ENCODE data around the gene DPH2. TPM values are rescaled to one million over a fixed set of nuclear protein-coding genes. Genes with fewer than 3 reads are reported as not detected.

Gene DPH2
- total RNA-seq, 2 donors from 2014 or later, result 20.5 to 23.0 TPM

GRCh38 chr1:43947061-43947873, 22.5 kb upstream of the DPH2 start:
- Histone ChIP-seq H3K27me3 (no peaks in the 10 kb centered on the region), H3K36me3 (peaks cover 6% of the 10 kb centered on the region), H3K4me3 (peak overlapping the region; percentile 63 to 79), H3K27ac (peak overlapping the region; percentile 93 to 96), H3K4me1 (peaks cover 0 to 33% of the 10 kb centered on the region in 2 donors), H3K9me3 (no peaks in the 10 kb centered on the region)
- DNase-seq (ENCODE audit: low spot score), result no peak
- TF ChIP-seq, protein P1, sequence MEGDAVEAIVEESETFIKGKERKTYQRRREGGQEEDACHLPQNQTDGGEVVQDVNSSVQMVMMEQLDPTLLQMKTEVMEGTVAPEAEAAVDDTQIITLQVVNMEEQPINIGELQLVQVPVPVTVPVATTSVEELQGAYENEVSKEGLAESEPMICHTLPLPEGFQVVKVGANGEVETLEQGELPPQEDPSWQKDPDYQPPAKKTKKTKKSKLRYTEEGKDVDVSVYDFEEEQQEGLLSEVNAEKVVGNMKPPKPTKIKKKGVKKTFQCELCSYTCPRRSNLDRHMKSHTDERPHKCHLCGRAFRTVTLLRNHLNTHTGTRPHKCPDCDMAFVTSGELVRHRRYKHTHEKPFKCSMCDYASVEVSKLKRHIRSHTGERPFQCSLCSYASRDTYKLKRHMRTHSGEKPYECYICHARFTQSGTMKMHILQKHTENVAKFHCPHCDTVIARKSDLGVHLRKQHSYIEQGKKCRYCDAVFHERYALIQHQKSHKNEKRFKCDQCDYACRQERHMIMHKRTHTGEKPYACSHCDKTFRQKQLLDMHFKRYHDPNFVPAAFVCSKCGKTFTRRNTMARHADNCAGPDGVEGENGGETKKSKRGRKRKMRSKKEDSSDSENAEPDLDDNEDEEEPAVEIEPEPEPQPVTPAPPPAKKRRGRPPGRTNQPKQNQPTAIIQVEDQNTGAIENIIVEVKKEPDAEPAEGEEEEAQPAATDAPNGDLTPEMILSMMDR (IDR thresholded peaks at IDR 0.05), result no peak

GRCh38 chr1:43947874-43948437, 21.9 kb upstream of the DPH2 start:
- Histone ChIP-seq H3K27me3 (no peaks in the 10 kb centered on the region), H3K4me3 (peak overlapping the region; percentile 63 to 79), H3K27ac (peak overlapping the region; percentile 93 to 96), H3K9me3 (no peaks in the 10 kb centered on the region), H3K4me1 (peaks cover 0 to 33% of the 10 kb centered on the region in 2 donors), H3K36me3 (peaks cover 6% of the 10 kb centered on the region)
- TF ChIP-seq, protein P1 (IDR thresholded peaks at IDR 0.05), result no peak
- DNase-seq (ENCODE audit: low spot score), result no peak

DNA sequence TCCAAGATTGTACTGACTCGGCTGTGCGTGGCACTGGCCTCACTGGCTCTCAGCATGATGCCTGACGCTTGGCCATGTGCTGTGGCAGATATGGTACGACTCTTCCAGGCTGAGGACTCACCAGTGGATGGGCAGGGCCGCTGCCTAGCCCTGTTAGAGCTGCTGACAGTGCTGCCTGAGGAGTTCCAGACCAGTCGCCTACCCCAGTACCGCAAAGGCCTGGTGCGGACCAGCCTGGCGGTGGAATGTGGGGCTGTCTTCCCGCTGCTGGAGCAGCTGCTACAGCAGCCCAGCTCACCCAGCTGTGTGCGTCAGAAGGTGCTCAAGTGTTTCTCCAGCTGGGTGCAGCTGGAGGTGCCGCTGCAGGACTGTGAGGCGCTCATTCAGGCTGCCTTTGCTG, 20.1 kb upstream of the DPH2 start:
- H3K36me3 ChIP-seq, result peaks cover 6% of the 10 kb centered on the region
- H3K27ac ChIP-seq, result no peak overlapping the region
- no peak overlapping the region for H3K4me3 ChIP-seq
- no peaks in the 10 kb centered on the region for H3K9me3 ChIP-seq
- TF ChIP-seq, protein P1 (IDR thresholded peaks at IDR 0.05), result no peak
- peaks cover 0 to 33% of the 10 kb centered on the region in 2 donors for H3K4me1 ChIP-seq
- H3K27me3 ChIP-seq, result no peaks in the 10 kb centered on the region
- DNase-seq (ENCODE audit: low spot score), result no peak

GRCh38 chr1:43951021-43951985, 18.5 kb upstream of the DPH2 start:
- no peaks in the 10 kb centered on the region for H3K27me3 ChIP-seq
- H3K27ac ChIP-seq, result no peak overlapping the region
- TF ChIP-seq, protein P1 (IDR thresholded peaks at IDR 0.05), result no peak
- DNase-seq (ENCODE audit: low spot score), result no peak
- H3K36me3 ChIP-seq, result peaks cover 6% of the 10 kb centered on the region
- H3K4me1 ChIP-seq, result peaks cover 0 to 22% of the 10 kb centered on the region in 2 donors
- H3K9me3 ChIP-seq, result no peaks in the 10 kb centered on the region
- no peak overlapping the region for H3K4me3 ChIP-seq

GRCh38 chr1:43952731-43953346, 17.0 kb upstream of the DPH2 start:
- H3K27ac ChIP-seq, result no peak overlapping the region
- no peaks in the 10 kb centered on the region for H3K9me3 ChIP-seq
- H3K36me3 ChIP-seq, result peaks cover 21% of the 10 kb centered on the region
- no peak overlapping the region for H3K4me3 ChIP-seq
- no peak for DNase-seq (ENCODE audit: low spot score)
- TF ChIP-seq, protein P1 (IDR thresholded peaks at IDR 0.05), result no peak
- H3K4me1 ChIP-seq, result peaks cover 0 to 13% of the 10 kb centered on the region in 2 donors
- H3K27me3 ChIP-seq, result no peaks in the 10 kb centered on the region
